SK-N-SH treated with all-trans-retinoic acid at 6 μM for 48 hours (cell line): ENCODE results near the gene COX8C.
"Not testable (repeated sequence)": the region's sequence is repeated elsewhere in the genome, so short reads cannot be mapped to it uniquely, and the experiment has no call there.

ENCODE experiments used
- ATAC-seq: fragments of 200-7000 bp; cut with Tn5 transposase; 3 replicates; pipeline ENCODE4 v1.9.1; 2020; ENCODE audit warnings: mild to moderate bottlenecking, moderate library complexity
- ARNTL ChIP-seq: fragments of 450-650 bp; formaldehyde crosslinking; IDR thresholded peaks from 2 replicates; pipeline ENCODE4 v1.5.0; 2020; ENCODE audit warnings: low read depth, mild to moderate bottlenecking, moderate library complexity, borderline replicate concordance
- BACH2 ChIP-seq: fragments of 250-450 bp; sonication (Bioruptor Pico); IDR thresholded peaks from 2 replicates; pipeline ENCODE4 v1.9.0; 2021; ENCODE audit warnings: mild to moderate bottlenecking, borderline replicate concordance
- CREB5 ChIP-seq: fragments of 250-450 bp; sonication (Bioruptor Pico); IDR thresholded peaks from 2 replicates; pipeline ENCODE4 v1.5.1; 2020; ENCODE audit warnings: low read depth, mild to moderate bottlenecking, moderate library complexity
- CSDC2 ChIP-seq: fragments of 250-450 bp; sonication (Bioruptor Pico); IDR thresholded peaks from 2 replicates; pipeline ENCODE4 v1.5.0; 2020; ENCODE audit warnings: mild to moderate bottlenecking, moderate library complexity
- CSRNP3 ChIP-seq: fragments of 250-450 bp; sonication (Bioruptor Pico); IDR thresholded peaks from 2 replicates; pipeline ENCODE4 v1.5.1; 2021; ENCODE audit warnings: mild to moderate bottlenecking, moderate library complexity
- ESRRG ChIP-seq: fragments of 250-450 bp; sonication (Bioruptor Pico); IDR thresholded peaks from 2 replicates; pipeline ENCODE4 v1.6.1; 2021; ENCODE audit warnings: mild to moderate bottlenecking
- GLIS3 ChIP-seq: fragments of 250-450 bp; sonication (Bioruptor Pico); IDR thresholded peaks from 2 replicates; pipeline ENCODE4 v1.5.0; 2020; ENCODE audit warnings: mild to moderate bottlenecking, moderate library complexity
- OSR1 ChIP-seq: fragments of 250-450 bp; sonication (Bioruptor Pico); IDR thresholded peaks from 2 replicates; pipeline ENCODE4 v1.8.0; 2022; ENCODE audit warnings: moderate library complexity, mild to moderate bottlenecking, inconsistent platforms
- PATZ1 ChIP-seq: fragments of 250-450 bp; sonication (Bioruptor Pico); IDR thresholded peaks from 2 replicates; pipeline ENCODE4 v1.8.0; 2020; ENCODE audit warnings: mild to moderate bottlenecking, moderate library complexity, borderline replicate concordance
- PPARA ChIP-seq: fragments of 250-450 bp; sonication (Bioruptor Pico); IDR thresholded peaks from 2 replicates; pipeline ENCODE4 v1.5.0; 2020; ENCODE audit warnings: mild to moderate bottlenecking, borderline replicate concordance
- RARB ChIP-seq: fragments of 250-450 bp; sonication (Bioruptor Pico); IDR thresholded peaks from 2 replicates; pipeline ENCODE4 v1.8.0; 2021; ENCODE audit warnings: mild to moderate bottlenecking, moderate library complexity
- SNAI2 ChIP-seq: fragments of 250-450 bp; sonication (Bioruptor Pico); IDR thresholded peaks from 2 replicates; pipeline ENCODE4 v1.5.0; 2020; ENCODE audit warnings: mild to moderate bottlenecking, moderate library complexity
- TCF4 ChIP-seq: fragments of 250-450 bp; sonication (Bioruptor Pico); IDR thresholded peaks from 2 replicates; pipeline ENCODE4 v1.8.0; 2021; ENCODE audit warnings: mild to moderate bottlenecking, moderate library complexity, borderline replicate concordance
- TOX ChIP-seq: fragments of 250-450 bp; sonication (Bioruptor Pico); IDR thresholded peaks from 2 replicates; pipeline ENCODE4 v1.8.0; 2021; ENCODE audit warnings: mild to moderate bottlenecking, moderate library complexity, borderline replicate concordance
- ZC3H10 ChIP-seq: fragments of 250-450 bp; sonication (Bioruptor Pico); IDR thresholded peaks from 2 replicates; pipeline ENCODE4 v1.5.1; 2021; ENCODE audit warnings: mild to moderate bottlenecking, moderate library complexity
- ZFP3 ChIP-seq: fragments of 250-450 bp; sonication (Bioruptor Pico); IDR thresholded peaks from 2 replicates; pipeline ENCODE4 v1.5.0; 2020; ENCODE audit warnings: mild to moderate bottlenecking, moderate library complexity
- ZFP30 ChIP-seq: fragments of 450-650 bp; formaldehyde crosslinking; IDR thresholded peaks from 2 replicates; pipeline ENCODE4 v1.5.0; 2022; ENCODE audit warnings: mild to moderate bottlenecking, moderate library complexity
- ZNF565 ChIP-seq: fragments of 450-650 bp; formaldehyde crosslinking; conservative IDR thresholded peaks from 2 replicates; pipeline ENCODE4 v1.5.0; 2020; ENCODE audit warnings: low read depth, mild to moderate bottlenecking, moderate library complexity
- ZNF70 ChIP-seq: fragments of 450-650 bp; formaldehyde crosslinking; IDR thresholded peaks from 2 replicates; pipeline ENCODE4 v1.5.0; 2020; ENCODE audit warnings: mild to moderate bottlenecking, moderate library complexity
- ZNF8 ChIP-seq: fragments of 450-650 bp; formaldehyde crosslinking; IDR thresholded peaks from 2 replicates; pipeline ENCODE4 v1.5.0; 2020; ENCODE audit warnings: mild to moderate bottlenecking, moderate library complexity
- TF ChIP-seq, protein P1 (sequence below): fragments of 250-450 bp; sonication (Bioruptor Pico); IDR thresholded peaks from 2 replicates; pipeline ENCODE4 v1.8.0; 2021; ENCODE audit warnings: low read depth, mild to moderate bottlenecking, moderate library complexity, borderline replicate concordance

The COX8C gene

DNA sequence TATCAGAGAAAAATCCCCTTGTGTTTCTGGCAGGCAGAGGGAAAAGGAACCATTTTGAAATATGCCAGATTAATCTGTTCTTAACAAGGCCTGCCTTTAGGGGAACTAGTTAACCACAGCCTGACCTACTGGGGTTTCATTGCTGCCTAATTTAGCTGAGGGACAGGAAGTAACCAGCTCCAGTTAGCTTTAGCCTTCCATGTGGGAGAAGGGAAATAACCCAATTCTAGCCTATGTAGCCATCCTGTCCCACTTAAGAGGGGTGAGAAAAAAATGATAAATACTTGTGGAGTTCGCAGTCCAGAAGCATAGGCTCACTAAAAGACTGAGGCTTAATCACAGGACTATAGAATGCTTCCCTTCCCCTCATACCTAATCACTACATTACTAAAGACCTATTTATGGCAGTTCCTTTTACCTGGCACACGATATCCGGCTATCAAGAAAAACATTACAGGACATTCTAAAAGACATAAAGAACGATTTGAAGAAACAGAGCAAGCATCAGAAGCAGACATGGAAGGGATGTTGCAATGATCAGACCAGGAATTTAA is 22.8 kb downstream of the COX8C start:
- no peak for ATAC-seq

DNA sequence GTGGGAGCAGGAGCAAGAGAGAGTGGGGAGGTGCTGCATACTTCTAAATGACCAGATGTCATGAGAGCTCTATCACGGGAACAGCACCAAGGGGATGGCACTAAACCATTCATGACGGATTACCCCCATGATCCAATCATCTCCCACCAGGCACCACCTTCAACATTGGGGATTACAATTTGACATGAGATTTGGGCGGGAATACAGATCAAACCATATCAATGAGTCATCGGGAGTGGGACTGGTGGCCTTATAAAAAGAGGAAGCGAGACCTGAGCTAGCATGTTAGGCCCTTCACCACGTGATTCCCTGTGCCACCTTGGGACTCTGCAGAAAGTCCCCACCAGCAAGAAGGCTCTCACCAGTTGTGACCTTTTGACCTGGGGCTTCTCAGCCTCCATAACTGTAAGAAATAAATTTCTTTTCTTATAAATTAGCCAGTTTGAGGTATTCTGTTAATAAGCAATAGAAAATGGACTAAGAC is 28.7 kb downstream of the COX8C start:
- TF ChIP-seq BACH2 (CRISPR knock-in tag) (no peak), ZC3H10 (CRISPR knock-in tag) (no peak), PATZ1 (no peak), RARB (CRISPR knock-in tag) (no peak), TCF4 (CRISPR knock-in tag) (no peak), ZNF8 (CRISPR knock-in tag) (no peak), ZNF70 (CRISPR knock-in tag) (no peak), OSR1 (no peak), SNAI2 (CRISPR knock-in tag) (no peak)
- ATAC-seq: no peak

More for the DNA sequence above, 22.8 kb downstream of the COX8C start:
- no peak for TF ChIP-seq CSDC2 (CRISPR knock-in tag)
- TF ChIP-seq RARB (CRISPR knock-in tag): no peak
- no peak for TF ChIP-seq TOX
- TF ChIP-seq ZC3H10 (CRISPR knock-in tag): no peak
- TF ChIP-seq SNAI2 (CRISPR knock-in tag): no peak
- no peak for TF ChIP-seq PATZ1
- TF ChIP-seq PPARA (CRISPR knock-in tag): no peak
- TF ChIP-seq, protein P1, sequence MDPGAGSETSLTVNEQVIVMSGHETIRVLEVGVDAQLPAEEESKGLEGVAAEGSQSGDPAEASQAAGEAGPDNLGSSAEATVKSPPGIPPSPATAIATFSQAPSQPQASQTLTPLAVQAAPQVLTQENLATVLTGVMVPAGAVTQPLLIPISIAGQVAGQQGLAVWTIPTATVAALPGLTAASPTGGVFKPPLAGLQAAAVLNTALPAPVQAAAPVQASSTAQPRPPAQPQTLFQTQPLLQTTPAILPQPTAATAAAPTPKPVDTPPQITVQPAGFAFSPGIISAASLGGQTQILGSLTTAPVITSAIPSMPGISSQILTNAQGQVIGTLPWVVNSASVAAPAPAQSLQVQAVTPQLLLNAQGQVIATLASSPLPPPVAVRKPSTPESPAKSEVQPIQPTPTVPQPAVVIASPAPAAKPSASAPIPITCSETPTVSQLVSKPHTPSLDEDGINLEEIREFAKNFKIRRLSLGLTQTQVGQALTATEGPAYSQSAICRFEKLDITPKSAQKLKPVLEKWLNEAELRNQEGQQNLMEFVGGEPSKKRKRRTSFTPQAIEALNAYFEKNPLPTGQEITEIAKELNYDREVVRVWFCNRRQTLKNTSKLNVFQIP (CRISPR knock-in tag): no peak
- no peak for TF ChIP-seq GLIS3

DNA sequence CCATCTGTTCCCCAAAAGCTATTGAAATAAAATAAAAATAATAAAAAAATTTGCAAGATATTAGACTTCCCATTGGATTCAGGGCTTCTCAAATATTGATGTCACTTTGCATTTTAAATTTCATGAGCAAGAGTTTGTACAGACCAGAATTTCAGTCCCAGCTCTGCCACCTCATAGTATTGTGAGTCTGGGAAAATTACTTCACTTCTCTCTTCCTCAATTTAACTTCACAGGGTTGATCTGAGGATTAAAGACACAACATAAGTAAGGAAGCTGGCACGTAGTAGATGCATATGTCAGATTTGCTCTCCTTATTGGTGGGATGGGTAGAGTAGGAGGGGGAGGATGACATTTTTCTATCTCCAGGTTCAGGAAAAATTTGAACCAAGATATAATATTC is 32.8 kb downstream of the COX8C start:
- ATAC-seq: no peak
- TF ChIP-seq ARNTL (CRISPR knock-in tag) (no peak), ZNF8 (CRISPR knock-in tag) (no peak), ZFP3 (no peak), CREB5 (CRISPR knock-in tag) (no peak), SNAI2 (CRISPR knock-in tag) (no peak), TCF4 (CRISPR knock-in tag) (no peak), RARB (CRISPR knock-in tag) (no peak), CSDC2 (CRISPR knock-in tag) (no peak), TOX (no peak), GLIS3 (no peak), ZNF565 (CRISPR knock-in tag) (no peak), ZC3H10 (CRISPR knock-in tag) (no peak)
- TF ChIP-seq, protein P1 (CRISPR knock-in tag): no peak

DNA sequence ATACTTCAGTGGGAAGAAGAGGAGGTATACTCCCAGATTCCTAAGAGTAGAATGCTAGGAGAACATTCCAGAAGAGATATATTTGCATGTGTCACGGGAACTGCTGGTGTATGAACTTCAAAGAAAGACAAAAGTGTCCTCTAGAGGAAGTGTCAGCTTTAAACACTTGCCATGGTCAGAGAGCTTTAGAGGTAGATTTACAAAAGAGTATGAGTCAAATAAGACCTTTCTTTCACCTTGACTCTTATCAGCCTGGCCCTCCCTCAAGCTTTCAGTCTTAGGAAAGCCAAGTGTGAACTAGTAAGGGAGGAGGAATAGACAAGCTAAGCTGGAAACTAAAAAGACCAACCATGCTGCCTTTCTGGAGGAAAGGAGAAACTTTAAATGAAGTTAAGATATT is 34.7 kb downstream of the COX8C start:
- TF ChIP-seq CSRNP3 (CRISPR knock-in tag): no peak
- TF ChIP-seq BACH2 (CRISPR knock-in tag): no peak
- no peak for TF ChIP-seq ZFP30
- TF ChIP-seq ZNF70 (CRISPR knock-in tag): no peak
- no peak for TF ChIP-seq OSR1
- TF ChIP-seq TCF4 (CRISPR knock-in tag): no peak
- TF ChIP-seq PPARA (CRISPR knock-in tag): no peak
- TF ChIP-seq, protein P1 (CRISPR knock-in tag): no peak
- TF ChIP-seq ZC3H10 (CRISPR knock-in tag): no peak
- TF ChIP-seq ARNTL (CRISPR knock-in tag): no peak
- no peak for TF ChIP-seq SNAI2 (CRISPR knock-in tag)
- TF ChIP-seq ESRRG (CRISPR knock-in tag): no peak
- ATAC-seq: no peak

DNA sequence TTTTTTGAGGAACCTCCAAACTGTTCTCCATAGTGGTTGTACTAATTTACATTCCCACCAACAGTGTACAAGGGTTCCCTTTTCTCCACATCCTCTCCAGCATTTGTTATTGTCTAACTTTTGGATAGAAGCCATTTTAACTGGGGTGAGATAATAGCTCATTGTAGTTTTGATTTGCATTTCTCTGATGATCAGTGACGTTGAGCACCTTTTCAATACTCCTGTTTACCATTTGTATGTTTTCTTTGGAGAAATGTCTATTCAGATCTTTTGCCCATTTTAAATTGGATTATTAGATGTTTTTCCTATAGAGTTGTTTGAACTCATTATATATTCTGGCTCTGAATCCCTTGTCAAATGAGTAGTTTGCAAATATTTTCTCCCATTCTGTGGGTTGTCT is 37.3 kb downstream of the COX8C start:
- not testable (repeated sequence) for ATAC-seq
